Activated CD4-positive, alpha-beta T cell treated with anti-CD3 and anti-CD28 coated beads, Interleukin-2, amount 50 U/mL, for 24 hours (primary cell): ENCODE data around the gene PKHD1.
"Not testable (repeated sequence)": the region's sequence is repeated elsewhere in the genome, so short reads cannot be mapped to it uniquely, and the experiment has no call there.

Experiments
- DNase-seq, 2 donors: peaks; one replicate each; pipeline ENCODE4 v3.0.0-alpha.2; 2020; ENCODE audit warnings: low read depth in 1 of 2, low spot score in 1 of 2

Gene PKHD1

DNA sequence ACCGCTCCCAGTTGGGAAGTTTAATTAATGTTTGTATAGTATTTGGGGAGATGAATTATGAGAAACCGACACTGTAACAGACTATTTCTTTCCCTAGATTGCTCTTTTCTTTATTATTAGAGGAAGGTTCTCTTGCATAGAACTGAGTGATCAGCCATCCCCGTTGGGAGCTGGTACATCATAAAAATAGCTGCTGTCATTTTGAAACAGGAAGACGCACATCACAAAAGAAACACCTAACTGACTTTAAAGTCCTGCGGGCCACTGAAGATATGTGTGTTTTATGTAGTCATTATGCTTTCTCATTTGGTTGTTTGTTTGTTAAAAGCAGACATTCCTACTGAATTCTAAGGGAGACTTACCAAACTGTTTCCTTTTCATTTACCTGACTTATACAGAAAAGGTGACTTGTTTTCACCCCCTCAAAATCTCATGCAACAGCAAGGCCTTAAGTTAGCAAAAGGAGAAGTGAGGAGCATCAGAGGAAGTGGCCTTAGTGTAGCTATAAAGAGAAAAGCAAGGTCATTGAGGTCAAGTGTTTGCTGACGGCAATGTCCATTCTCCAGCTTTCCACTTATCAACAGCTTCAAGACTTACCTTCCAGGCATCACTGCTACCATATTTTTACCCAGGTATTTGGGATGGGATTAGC lies 91.0 kb downstream of the PKHD1 start:
- no peak for DNase-seq

DNA sequence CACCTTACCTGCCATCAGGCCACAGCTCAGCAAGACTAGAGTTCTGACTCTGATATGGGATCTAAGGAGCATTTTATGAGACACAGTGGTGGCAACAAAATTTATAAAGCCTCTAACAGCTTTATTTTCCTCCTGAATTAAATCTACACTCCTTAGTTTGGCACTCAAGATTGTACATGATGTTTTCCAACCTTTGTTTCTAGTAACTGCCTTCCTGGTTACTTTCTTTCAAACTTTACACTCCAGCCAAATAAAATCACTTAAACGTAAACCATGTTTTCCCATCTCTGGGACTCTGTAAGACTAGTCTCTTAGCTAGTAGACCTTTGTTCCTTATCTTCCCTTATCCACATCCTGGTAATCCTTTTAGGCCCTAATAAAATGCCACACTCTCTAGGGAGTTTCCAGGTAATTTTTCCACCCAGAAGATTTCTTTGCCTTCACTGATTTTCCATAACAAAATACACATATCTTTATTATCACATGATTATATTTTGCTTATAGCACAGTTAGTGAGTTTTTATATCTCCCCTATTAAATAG lies 92.1 kb downstream of the PKHD1 start:
- DNase-seq: no peak

DNA sequence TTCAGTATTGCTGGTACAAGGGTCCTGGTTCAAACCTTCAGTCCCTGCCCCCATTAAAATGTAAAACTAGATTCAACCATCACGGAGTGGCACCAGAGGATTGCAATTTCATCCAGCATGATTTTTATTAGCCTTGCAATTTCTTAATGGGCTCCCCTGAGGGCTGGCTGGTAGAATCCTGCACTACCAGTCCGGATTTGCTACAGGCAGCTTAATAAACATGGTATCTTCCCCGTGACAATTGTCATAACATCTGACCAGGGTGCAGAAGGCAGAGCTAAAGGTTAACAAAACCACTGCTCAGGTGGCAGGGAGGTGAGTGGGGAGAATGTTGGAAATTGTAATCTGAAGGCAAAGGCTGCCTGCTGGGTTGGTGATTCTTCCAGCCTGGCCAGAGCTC lies 94.5 kb downstream of the PKHD1 start:
- DNase-seq: no peak

DNA sequence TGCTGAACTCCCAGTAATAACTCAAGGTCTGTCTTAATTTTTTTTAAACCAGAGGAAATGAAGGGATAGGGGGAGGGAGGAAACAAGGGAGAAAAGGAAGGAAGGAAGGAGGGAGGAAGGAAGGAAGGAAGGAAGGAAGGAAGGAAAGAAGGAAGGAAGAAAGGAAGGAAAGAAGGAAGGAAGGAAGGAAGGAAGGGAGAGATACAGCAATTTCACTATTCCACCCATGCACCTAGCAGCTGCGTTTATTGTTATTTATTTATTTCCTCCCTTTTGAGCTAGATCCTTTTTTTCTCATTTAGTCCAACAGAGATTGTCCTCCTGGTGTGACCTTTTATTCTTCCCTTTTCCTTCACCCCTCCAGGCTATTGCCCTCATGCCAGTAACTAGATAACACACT lies 97.6 kb downstream of the PKHD1 start:
- no peak for DNase-seq

DNA sequence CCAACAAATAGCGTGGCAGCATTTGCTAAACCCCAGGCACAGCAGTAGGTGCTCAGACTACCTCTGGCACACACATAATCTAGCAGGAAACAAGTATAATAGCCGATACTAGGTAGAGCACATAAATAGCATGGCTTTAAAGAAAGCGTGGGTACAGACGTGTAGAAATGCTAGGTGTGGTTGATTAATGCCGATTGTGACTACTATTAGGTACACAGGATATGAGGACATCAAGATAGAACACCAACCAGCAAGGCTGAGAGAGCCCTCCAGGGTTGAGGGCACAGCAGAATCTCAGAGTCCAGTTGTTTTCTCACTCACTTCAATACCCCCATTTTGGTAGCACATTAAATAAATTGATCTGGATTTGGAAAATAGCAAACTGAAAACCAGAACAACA lies 100.5 kb downstream of the PKHD1 start:
- DNase-seq: no peak

DNA sequence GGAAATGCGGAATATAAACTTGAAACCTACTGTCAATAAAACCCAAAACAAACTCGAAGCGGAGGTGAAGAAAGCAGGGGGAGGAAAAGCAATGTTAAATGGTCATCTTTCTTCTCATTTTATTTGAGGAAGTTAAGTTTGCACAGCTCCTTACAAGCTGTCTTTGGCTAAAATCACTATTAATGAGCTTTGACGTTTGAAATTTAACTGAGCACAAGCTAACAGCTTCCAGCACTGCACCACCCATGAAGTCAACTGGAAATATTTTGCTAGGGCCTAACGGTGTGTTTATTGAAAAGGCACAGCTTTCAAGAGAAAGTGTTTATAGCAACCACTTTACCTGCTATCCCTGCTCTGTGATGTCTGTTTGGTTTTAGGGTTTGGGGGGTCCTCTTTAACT lies 103.8 kb downstream of the PKHD1 start:
- no peak for DNase-seq

DNA sequence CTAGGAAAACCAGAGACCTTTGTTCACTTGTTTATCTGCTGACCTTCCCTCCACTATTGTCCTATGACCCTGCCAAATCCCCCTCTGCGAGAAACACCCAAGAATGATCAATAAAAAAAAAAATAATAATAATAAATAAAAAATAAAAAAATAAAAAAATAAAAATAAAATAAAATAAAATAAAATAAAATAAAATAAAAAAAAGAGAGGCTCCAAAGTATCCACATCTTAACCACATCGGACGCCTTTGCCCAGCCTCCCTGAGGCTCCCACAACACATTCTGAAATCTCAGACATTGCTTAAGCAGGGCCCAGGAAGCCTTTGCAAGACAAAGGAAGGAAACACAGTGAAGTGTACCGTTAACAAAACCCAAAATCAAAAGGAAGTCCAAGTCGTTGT lies 104.7 kb downstream of the PKHD1 start:
- not testable (repeated sequence) for DNase-seq

DNA sequence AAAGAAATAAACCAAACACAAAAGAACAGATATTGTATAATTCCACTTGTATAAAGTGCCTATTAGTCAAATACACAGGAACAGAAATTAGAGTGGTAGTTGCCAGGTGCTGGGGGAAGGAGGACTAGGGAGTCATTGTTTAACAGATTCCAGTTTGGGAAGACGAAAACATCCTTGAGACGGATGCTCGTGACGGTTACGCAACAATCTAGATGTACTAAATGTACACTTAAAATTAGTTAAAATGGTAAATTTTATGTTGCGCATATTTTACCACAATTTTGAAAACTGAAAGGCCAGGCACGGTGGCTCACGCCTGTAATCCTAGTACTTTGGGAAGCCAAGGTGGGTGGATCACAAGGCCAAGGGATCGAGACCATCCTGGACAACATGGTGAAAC lies 111.0 kb downstream of the PKHD1 start:
- DNase-seq: no peak

DNA sequence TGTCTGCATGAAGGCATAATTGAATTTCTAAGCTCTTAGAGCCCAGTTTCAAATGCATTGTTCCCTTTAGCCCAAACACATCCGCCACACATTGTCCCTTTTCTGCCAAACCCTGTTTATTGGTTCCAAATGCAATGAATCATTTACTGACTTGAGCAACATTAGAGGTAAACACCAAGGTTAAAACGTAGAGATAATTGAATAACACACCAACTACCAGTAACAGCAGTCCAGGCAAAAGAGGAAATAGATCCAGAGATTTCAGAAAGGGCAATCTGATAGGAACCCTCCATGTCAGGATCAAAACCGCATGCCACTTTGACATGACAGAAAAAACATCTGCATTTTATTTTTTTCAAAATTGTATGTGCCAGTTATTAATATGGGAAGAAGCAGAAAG lies 114.8 kb downstream of the PKHD1 start:
- DNase-seq: no peak

DNA sequence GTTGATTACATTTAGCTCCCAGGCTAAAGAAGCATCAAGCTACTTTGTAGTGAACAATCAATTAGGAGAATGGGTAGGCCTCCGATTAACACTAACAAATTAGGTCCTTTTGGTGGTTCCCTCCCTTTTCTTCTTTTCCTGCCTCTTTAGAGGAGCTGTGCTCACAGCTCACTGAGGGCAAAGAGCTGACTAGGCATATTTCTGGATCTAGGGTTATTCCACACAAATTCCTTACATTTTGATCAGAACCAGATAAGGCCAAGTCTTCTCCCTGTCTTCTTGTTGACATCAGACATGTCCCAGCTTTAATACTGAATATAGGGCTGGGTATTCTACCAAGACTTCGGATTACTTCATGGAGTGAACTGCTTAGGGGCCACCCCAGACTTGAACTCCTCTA lies 119.1 kb downstream of the PKHD1 start:
- DNase-seq: no peak

DNA sequence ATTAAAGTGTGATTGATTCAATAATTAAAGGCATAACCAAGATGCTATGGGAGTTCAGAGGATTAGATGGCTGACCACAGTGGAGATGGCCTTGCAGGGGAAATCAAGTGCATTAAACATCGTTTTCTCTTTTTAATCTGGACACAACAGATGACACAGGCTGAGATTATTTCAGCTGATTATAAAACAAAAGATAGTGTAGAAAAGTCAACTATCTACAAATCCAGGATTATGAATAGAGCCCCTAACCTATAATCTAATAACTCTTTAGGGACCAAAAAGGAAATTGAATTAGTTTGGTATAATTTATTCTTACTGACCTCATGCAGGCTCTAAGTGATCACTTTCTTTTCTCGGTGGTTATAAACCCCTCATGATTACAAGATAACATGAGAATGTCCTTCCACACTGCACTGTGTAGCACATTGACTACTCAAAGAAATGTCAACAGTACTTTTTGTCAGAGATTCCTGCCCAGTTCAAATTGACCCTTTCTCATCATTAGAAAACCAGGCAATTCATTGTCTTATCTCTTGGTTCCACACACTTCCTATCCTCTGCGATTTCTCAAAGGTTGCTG lies 122.1 kb downstream of the PKHD1 start:
- DNase-seq: no peak

DNA sequence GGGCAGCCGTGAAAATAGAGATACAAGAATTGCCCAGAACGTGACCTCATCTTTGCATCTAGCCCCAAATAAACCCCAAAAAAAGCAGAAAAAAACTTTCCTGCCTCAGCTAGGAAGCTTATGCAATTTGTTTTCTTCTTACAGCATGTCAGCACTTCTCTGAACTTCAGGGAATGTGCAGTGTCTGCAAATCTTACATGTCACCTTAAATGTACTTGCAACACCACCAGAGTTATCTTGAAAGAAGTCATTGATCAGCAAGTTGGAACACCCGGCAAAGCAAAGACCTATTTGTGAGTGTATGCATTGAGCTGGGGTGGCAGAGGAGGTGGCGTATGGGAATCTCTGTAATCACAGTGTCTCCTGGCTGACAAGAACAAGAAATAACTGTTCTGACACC lies 123.4 kb downstream of the PKHD1 start:
- DNase-seq: no peak

DNA sequence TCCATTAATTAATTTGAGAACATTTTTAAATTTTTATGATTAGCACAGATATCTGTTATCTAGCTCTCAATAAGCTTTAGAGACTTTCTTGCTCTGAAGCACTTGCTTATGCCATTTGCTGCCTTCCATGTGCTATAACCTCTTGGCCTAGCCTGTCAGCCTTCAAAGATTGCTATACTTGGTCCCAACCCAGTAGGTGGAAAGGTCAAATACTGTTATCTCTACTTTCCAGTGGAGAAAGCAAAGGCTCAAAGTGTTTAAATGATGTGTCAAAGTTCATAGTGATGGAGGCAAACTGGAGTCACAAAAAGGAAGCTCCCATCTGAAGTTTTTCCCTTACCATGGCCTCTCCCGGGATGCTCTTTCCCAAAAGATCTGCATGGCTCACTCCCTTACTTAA lies 125.1 kb downstream of the PKHD1 start:
- DNase-seq: no peak

DNA sequence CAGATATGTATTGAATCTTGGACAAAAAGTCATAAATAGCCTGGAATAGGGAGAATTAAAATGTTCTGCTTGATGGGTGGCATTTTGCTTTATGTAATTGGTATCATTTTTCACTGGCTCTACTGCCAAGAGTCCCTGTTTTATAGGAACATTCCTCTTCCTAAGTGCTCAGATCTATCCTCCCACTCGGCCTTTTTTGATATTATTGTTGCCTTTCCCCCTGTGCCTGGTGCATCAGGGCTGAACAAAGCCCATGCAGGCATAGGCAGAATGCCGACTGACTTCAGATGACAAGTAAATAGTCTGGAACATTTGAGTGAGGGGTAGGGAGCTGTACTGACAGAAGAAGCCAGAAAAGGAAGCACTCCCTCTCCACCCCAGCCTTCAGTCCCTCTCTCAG lies 127.0 kb downstream of the PKHD1 start:
- no peak for DNase-seq

DNA sequence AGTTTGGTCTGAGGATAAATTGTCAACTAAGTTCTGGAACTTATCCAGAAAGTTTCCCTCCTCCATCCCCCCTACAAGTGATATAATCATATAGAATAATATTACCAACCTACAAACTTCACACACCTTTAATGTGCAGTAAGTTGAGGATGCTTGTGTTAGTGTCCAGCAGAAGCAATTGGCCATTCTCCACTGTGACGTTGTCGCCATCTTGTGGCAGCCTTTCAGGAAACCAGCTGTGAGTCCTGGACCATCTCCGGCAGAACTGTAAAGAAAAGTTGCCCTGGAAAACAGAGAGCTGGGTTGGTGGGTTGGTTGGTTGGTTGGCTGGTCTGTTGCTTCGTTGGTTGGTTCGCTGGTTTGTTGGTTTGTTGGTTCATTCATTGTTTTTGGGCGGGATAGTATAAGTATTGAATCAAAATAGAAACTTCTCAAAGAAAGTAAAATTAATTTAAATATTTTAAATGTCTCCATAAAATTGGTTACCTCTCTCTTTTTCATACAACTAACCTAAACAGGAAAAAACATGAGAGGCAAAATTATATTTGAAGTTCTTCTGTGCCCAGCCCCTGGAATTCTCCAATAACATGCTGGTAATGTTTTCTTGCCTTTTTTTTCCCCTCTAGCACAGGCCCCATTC lies 127.5 kb downstream of the PKHD1 start:
- DNase-seq: peak in 1 of 2 donors; percentile 3

DNA sequence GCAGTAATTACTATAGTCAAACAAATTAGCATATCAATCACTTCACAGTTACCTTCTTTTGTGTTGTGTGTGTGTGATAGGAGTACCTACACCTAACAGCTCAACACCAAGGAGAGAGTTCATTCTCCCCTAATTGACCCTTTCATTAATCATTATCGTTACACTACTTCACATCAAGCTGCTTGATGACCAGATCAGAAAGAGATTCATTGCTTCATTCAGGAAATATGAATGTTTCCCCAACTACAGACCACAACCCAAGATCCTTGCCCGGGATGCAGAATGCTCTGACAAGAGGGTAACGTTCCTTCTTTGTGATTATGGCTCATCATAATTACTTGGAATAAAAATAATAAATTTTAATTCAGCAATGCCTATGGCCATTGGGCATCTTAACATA lies 132.7 kb downstream of the PKHD1 start:
- DNase-seq: no peak

DNA sequence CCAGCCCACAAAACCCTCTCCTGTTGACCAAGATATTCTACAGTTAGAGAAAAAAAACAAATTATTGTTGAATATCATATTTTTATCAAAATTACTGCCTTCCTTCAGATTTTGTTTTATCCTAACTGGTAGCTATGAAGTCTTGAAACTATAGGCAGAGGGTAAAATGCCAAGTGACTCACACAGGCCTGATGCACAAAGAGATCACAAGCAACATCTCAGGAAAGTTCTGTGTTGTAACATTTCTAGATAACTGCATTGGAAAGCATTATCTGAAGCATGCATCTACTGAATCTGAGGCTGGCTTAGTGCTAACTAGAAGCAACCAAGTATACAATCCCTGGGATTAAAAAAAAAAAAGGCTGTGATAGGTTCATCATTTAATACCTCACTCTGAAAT lies 134.2 kb downstream of the PKHD1 start:
- no peak for DNase-seq

DNA sequence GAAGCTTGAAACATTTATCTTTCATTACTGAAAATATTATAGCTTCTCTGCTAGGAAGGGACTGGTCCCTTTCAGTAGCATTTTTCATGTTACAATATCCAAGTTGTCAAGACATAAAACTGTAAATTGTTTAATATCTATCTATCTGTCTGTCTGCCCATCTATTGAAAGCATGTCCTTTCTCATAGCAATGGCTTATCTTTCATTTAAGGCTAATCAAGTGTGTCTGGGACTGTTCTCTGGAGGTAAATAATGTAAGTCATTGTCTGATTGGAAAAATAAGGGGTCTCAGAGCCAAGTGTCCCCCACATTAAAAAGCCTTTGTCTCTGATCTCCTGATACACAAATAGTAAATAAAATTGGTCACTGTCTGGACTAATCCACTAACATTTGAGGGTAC lies 135.5 kb downstream of the PKHD1 start:
- DNase-seq: no peak

DNA sequence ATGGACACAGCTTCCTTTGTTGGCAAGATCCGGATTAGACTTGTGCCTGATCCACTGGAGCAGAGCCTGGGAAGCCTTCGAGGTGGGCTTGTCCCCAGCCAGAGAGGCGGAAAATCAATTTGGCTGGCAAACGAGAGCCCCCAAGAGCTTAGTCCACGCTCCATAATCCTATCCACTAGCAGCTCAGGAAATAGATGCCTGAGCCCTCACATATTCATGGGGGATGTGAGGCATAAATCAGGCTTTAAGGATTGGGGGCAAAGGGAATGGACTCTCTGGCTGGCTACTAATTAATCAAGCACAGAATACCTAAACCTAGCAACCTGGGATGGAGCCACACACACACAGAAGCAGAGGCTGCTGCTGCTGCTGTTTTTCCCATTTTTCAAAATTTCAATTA lies 137.9 kb downstream of the PKHD1 start:
- no peak for DNase-seq

DNA sequence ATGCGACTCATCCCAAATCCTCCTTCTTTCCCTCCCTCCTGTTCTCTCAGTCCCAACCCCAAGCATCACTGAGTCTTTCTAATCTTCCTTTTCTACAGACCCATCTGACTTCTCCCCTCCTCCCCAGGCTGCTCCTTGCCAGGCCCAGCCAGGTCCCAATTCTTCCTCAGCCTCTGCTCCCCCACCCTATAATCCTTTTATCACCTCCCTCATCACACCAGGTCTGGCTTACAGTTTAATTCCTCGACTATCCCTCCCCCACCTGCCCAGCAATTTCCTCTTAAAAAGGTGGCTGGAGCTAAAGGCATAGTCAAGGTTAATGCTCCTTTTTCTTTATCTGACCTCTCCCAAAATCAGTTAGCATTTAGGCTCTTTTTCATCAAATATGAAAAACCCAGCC lies 147.7 kb downstream of the PKHD1 start:
- not testable (repeated sequence) for DNase-seq

DNA sequence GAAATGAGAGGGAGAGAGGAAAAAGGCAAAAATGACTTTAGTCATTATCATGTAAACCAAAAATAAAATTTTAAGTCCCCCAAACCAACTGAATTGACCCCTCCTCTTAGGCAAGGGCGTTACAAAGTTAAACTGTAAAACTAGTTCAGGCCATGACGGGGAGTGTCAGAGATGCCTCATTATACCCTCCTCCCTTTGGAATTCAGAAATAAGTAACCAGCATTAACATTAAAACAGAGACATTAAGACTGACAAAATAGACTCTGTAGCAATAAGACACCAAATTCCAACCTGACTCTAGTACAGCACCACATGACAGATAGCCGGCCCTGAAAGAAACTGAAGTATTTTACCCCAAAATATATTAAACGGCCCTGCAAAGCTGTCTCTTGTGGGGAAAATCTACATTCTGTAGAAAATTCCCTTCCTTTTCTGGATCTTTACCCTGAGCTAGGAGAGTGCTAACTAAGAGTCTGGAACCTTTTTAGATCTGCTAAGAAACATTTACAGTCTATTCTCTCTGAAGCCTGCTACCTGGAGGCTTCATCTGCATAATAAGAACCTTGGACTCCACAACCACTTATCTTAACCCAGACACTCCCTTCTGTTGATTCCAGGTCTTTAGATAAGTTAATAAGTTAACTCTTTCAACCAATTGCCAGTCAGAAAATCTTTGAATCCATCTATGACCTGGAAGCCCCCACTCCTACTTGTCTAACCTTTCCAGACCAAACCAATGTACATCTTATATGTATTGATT lies 150.7 kb downstream of the PKHD1 start:
- no peak for DNase-seq

DNA sequence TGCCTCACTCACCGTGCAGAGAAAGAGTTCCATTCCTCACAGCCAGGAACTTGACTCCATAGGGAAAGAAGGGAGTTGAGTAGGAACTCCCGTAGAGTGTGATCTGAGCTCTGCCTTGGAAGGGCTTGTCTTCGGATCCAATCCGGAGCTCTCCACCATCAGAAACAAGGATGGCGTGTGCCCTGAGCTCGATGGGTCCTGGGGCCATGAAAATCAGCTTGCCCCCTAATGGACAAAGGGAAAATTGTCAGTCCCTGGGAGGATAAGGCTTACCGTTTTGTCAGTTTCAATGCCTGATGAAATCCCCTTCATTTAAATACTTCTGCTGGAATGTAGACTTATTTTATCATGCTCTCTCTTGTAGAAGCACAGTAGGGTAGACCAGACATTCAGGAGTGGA lies 153.3 kb downstream of the PKHD1 start:
- no peak for DNase-seq
